HG02973 (cell line): ENCODE results near the gene TIAL1.
"Not testable (repeated sequence)": the region's sequence is repeated elsewhere in the genome, so short reads cannot be mapped to it uniquely, and the experiment has no call there.

ENCODE experiments used
- ATAC-seq: cut with Tn5 transposase; IDR thresholded peaks from one replicate; pipeline ENCODE4 v1.9.1; 2021; ENCODE audit warnings: moderate library complexity; ENCODE audit not compliant: unreplicated experiment

TIAL1 gene

DNA sequence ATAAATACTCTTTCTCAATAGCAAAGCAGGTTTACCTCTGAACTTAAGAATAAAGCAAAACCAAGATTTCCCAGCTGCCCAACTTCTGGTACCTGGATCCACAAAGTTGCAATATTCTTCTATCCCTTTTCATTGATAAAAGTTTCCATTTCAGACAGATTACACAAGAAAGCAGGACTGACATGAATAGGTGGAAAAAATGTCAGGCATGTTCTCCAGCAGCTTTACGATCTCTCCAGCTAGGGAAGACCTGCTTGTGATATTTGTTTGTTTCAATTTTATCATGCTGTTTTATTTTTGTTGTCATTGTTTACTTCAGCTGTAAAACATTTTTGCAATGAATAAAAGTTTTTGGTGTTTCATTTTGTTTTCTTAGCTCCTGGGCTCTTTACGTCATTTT, 63.3 kb downstream of the TIAL1 start:
- no peak for ATAC-seq

DNA sequence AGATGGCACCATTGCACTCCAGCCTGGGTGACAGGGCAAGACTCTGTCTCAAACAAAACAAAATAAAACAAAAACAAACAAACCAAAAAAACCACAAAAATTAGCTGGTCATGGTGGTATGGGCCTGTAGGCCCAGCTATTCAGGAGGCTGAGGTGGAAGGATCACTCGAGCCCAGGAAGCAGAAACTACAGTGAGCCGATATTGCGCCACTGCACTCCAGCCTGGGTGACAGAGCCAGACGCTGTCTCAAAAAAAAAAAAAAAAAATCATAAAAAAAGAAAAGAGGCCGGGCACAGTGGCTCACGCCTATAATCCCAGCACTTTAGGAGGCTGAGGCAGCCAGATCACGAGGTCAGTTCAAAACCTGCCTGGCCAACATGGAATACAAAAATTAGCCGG, 64.0 kb downstream of the TIAL1 start:
- ATAC-seq, result not testable (repeated sequence)

DNA sequence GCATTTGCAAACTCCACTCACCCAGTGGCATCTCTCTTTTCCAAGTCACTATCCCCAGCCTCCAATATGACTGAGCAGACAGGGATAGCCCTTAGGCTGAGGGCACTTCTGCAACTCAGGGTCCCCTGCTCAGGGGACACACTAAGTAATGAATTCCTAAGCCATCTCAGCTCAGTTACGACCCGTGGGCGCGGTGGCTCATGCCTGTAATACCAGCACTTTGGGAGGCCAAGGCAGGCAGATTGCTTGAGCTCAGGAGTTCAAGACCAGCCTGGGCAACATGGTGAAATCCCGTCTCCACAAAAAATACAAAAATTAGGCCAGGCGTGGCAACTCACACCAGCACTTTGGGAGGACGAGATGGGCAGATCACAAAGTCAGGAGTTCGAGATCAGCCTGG, 64.5 kb downstream of the TIAL1 start:
- ATAC-seq, result not testable (repeated sequence)

DNA sequence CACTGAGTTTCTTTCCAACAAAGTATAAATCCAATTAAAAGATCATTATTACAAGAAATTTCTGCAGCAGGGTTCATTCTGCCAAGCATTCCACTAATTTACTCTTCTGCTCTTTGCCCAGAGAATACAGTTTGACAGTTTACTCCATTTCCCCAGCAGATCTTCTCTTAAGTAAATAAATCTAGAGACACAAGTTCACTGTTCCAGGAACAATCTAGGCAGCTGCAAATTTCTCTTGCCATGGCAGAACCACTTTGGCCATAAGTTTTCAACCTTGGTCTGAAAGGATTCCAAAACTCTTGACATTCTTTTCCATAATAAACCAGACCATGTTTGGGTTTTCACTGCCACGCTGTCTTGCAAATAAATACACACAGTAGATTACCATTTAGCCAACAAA, 65.7 kb downstream of the TIAL1 start:
- ATAC-seq, result no peak

DNA sequence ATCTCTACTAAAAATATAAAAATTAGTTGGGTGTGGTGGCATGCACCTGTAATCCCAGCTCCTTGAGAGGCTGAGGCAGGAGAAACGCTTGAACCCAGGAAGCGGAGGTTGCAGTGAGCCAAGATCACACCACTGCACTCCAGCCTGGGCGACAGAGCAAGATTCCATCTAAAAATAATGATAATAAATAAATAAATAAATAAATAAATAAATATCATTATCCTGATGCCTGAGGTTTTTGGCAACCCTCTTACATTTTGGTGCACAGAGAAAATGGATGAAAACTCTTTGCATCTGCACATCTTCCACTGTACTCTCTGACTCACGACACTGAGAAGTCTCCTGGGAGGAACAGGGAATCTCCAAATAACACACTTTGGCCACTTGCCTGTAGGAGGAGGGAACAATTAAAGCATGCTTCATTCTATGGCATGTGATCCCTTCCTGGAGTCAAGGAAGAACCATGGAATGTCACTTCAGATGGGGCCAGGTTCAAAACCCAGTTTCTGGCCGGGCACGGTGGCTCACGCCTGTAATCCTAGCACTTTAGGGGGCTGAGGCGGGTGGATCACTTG, 68.0 kb downstream of the TIAL1 start:
- not testable (repeated sequence) for ATAC-seq

DNA sequence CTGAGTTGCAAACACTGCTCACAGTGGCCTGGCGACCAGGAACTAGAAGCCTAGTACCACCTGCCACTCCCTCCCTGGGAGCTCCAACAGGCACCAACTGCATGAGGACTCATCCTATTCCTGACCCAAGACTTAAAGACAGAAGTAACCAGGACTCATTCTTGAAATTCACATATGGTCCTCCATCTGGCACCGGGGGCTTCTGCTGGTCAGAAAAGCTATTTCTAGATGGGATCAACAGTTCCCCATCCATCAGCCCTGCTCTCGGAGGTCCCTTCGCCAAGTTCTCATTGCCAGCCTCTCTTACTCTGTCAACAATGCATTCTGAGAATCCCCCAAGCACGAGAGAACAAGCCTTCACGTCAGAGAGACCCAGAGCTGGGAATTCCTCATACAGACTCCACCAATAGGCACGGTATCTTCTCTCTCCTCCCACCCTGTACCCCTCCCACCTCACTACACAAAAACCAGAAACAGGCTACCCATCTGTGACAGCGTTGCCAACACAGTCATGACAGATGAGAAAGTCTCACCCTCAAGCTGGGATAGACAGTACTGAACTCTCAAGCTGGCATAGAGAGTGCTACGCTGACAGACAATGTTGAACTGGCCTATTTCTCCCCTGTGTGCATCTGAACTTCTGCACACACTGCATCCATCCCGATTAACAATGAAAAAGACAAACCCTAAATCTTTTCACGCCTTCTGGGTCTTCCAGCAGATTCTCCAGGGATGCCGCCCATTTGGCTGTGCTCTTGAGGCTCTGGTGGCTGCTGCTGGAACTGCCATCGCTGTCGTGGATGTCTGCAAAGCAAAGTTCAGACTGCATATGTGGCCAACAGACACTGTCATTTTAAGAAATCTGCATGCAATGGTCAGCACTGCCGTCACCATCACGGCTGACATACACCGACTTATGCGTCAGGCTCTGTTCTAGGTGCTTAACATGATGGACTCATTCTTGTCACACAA, 69.9 kb downstream of the TIAL1 start:
- no peak for ATAC-seq

DNA sequence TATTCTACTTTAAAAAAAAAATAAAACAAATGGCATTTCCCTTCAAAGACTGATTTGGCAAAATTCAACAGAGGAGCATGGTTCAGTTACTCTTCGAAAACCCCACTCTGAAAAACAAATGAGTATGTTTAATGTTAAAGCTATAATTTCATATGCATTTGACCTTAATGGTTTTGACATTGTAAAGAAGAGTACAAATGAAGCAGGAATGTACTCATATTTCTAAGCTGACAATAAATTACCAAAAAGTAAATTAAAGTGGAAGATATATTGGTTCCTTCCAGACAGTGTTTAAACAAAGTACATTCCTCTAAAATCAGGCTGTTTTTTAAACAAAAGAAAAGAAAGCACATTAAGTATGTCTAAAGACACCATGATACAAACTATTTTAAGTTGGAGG, 70.6 kb downstream of the TIAL1 start:
- ATAC-seq, result no peak

DNA sequence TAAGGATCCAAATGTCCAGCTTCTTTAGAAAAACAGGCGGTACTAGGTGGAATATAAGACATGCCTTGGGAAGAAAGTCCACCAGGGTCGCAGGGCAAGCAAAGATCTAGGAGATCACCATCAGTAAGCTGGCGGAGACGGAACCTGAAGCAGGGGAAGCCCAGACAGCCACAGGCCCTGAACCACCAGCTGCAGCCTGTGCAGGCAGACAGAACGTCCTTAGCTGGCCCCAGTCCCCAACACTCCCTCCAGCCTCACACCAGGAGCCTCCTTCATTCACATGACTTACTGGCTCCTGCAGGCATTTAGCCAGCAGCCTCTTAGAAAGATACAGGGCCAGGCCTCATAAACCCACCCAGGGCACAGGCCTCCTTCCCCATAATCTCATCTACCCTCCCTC, 71.6 kb downstream of the TIAL1 start:
- ATAC-seq, result no peak

DNA sequence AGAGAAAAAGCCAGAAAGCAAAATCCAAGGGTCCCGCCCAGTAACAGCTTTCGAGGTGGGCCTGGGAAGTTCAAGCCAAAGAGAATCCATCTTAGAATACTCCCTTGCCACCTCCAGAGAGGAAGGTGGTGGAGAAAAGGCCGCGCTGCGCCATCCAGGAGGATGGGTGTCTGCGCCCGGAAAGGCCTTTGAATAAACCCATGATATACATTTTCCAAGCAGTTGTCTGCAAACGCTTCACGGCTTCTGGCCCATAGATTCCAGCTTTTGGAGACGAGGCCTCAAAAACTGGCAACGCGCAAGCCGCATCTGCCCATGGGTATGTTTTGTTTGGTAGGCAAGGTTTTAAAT, 72.1 kb downstream of the TIAL1 start:
- ATAC-seq, result no peak

DNA sequence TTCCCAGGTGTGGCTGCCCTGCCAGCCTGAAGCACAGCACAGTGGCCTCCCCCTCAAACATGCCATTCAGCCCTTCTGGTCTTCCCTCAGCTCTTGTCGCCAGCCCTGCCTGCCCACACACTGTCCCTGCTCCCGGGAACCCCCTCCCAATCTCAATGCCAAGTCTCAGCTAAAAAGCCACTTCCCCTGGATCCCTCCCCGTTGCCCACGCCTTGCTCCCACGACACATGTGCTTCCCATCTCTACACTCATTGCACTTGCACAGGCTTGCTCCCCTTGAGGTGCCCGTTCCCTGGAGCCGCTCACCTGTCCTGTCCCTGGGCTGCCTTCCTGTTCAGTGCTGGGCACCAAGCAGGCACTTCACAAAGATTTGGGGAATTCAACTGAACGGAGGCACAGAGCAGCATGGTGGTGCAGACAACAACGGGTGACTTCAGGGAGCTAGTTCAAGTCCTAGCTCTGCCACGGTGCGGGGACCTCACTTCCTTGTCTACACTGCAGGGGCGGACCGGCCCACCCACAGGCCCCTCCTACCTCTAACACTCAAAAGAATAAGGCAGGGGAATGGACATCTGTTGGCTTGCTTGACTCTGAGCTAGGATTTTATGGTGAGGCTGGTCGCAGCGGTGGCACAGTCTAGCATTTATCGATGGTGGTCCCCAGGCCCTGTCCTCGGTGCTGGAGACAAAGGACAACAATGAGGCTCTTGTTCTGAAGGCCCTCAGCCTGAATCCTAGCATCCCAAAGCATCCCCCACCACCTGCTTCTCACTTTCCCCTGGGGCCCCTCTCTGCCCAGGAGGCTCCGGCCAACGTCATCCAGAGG, 72.7 kb downstream of the TIAL1 start:
- no peak for ATAC-seq
